H9 (cell line): ENCODE data around the gene BFSP1. TPM values are rescaled to one million over a fixed set of nuclear protein-coding genes. Genes with fewer than 3 reads are reported as not detected.

Experiments used
- DNase-seq: peaks from one replicate; pipeline ENCODE4 v3.0.0-alpha.2; 2017
- H2AFZ ChIP-seq: one replicate; pipeline ENCODE4 v1.6.1; 2013; ENCODE audit warnings: mild to moderate bottlenecking, low read length, control low read depth, moderate library complexity
- H2AK5ac ChIP-seq: 2 replicates; pipeline ENCODE4 v1.6.1; 2013; ENCODE audit warnings: low read length, control low read depth, mixed read lengths; ENCODE audit not compliant: insufficient read length
- H2BK120ac ChIP-seq: one replicate; pipeline ENCODE4 v1.6.1; 2013; ENCODE audit warnings: low read depth, mild to moderate bottlenecking, low read length, control low read depth, inconsistent platforms; ENCODE audit not compliant: poor library complexity, severe bottlenecking
- H2BK12ac ChIP-seq: 2 replicates; pipeline ENCODE4 v1.6.1; 2013; ENCODE audit warnings: low read length, control low read depth, mixed read lengths, low read depth; ENCODE audit not compliant: insufficient read length
- H2BK15ac ChIP-seq: 2 replicates; pipeline ENCODE4 v1.6.1; 2013; ENCODE audit warnings: low read depth, low read length, control low read depth
- H2BK20ac ChIP-seq: one replicate; pipeline ENCODE4 v1.6.1; 2013; ENCODE audit warnings: low read depth, mild to moderate bottlenecking, low read length, control low read depth, inconsistent platforms; ENCODE audit not compliant: poor library complexity, severe bottlenecking
- H2BK5ac ChIP-seq: 2 replicates; pipeline ENCODE4 v1.6.1; 2013; ENCODE audit warnings: low read length, control low read depth, mixed read lengths; ENCODE audit not compliant: insufficient read length
- H3K14ac ChIP-seq: 2 replicates; pipeline ENCODE4 v1.6.1; 2013; ENCODE audit warnings: low read length, control low read depth; ENCODE audit not compliant: insufficient read depth
- H3K18ac ChIP-seq: 2 replicates; pipeline ENCODE4 v1.6.1; 2013; ENCODE audit warnings: low read depth, mild to moderate bottlenecking, mixed read lengths, low read length, control low read depth; ENCODE audit not compliant: insufficient read length
- H3K23ac ChIP-seq: 2 replicates; pipeline ENCODE4 v1.6.1; 2013; ENCODE audit warnings: low read length, control low read depth, mixed read lengths, low read depth; ENCODE audit not compliant: insufficient read length
- H3K23me2 ChIP-seq: 2 replicates; pipeline ENCODE4 v1.6.1; 2013; ENCODE audit warnings: low read depth, mild to moderate bottlenecking, mixed read lengths, low read length, control low read depth; ENCODE audit not compliant: insufficient read length, poor library complexity, severe bottlenecking
- H3K27ac ChIP-seq: 2 replicates; pipeline ENCODE4 v1.5.1; 2013; ENCODE audit warnings: low read length, control low read depth, mixed read lengths, low read depth; ENCODE audit not compliant: insufficient read length
- H3K27me3 ChIP-seq: 2 replicates; pipeline ENCODE4 v1.6.1; 2013; ENCODE audit warnings: low read length, control low read depth, inconsistent platforms; ENCODE audit not compliant: insufficient read depth
- H3K4ac ChIP-seq: 2 replicates; pipeline ENCODE4 v1.6.1; 2013; ENCODE audit warnings: low read depth, mild to moderate bottlenecking, control low read depth, inconsistent platforms, low read length, moderate library complexity
- H3K4me1 ChIP-seq: 2 replicates; pipeline ENCODE4 v1.6.1; 2013; ENCODE audit warnings: low read length, control low read depth, inconsistent platforms; ENCODE audit not compliant: insufficient read depth
- H3K4me2 ChIP-seq: 2 replicates; pipeline ENCODE4 v1.6.1; 2013; ENCODE audit warnings: low read length, control low read depth, mixed read lengths; ENCODE audit not compliant: insufficient read length, insufficient read depth
- H3K56ac ChIP-seq: 2 replicates; pipeline ENCODE4 v1.6.1; 2013; ENCODE audit warnings: low read depth, mild to moderate bottlenecking, mixed read lengths, low read length, control low read depth; ENCODE audit not compliant: insufficient read length
- H3K79me1 ChIP-seq: 2 replicates; pipeline ENCODE4 v1.6.1; 2013; ENCODE audit warnings: low read depth, mild to moderate bottlenecking, moderate library complexity, low read length, control low read depth, inconsistent platforms; ENCODE audit not compliant: insufficient read depth, poor library complexity, severe bottlenecking
- H3K79me2 ChIP-seq: 2 replicates; pipeline ENCODE4 v1.6.1; 2013; ENCODE audit warnings: low read length, control low read depth, inconsistent platforms; ENCODE audit not compliant: insufficient read depth
- H3K9ac ChIP-seq: 2 replicates; pipeline ENCODE4 v1.6.1; 2013; ENCODE audit warnings: low read length, control low read depth, mixed read lengths; ENCODE audit not compliant: insufficient read length; ENCODE audit errors: extremely low read depth
- H3K9me3 ChIP-seq: one replicate; pipeline ENCODE4 v1.6.1; 2013; ENCODE audit warnings: low read depth, low read length, inconsistent platforms; ENCODE audit not compliant: control insufficient read depth
- H3T11ph ChIP-seq: one replicate; pipeline ENCODE4 v1.6.1; 2013; ENCODE audit warnings: mild to moderate bottlenecking, low read length, control low read depth, inconsistent platforms
- H4K20me1 ChIP-seq: one replicate; pipeline ENCODE4 v1.6.1; 2013; ENCODE audit not compliant: control insufficient read depth, insufficient read length, insufficient read depth
- H4K5ac ChIP-seq: 2 replicates; pipeline ENCODE4 v1.6.1; 2013; ENCODE audit warnings: low read depth, mild to moderate bottlenecking, mixed read lengths, low read length, control low read depth; ENCODE audit not compliant: insufficient read length
- H4K8ac ChIP-seq: replicated peaks from 2 replicates; pipeline ENCODE4 v1.6.1; 2013; ENCODE audit warnings: low read length, control low read depth, mixed read lengths, low read depth; ENCODE audit not compliant: insufficient read length
- H4K91ac ChIP-seq: 2 replicates; pipeline ENCODE4 v1.6.1; 2013; ENCODE audit warnings: low read depth, mild to moderate bottlenecking, moderate library complexity, mixed read lengths, low read length, control low read depth; ENCODE audit not compliant: insufficient read length
- H3K27ac Mint-ChIP-seq, 3 experiments: 2 replicates in 2 of 3; 3 replicates in 1 of 3; pipeline ENCODE4 v1.8.0; 2020 to 2021; ENCODE audit warnings: mixed read lengths in 3 of 3, mild to moderate bottlenecking in 1 of 3, moderate library complexity in 1 of 3
- H3K27me3 Mint-ChIP-seq: 2 replicates; pipeline ENCODE4 v1.8.0; 2021; ENCODE audit warnings: low read depth, mild to moderate bottlenecking, moderate library complexity, mixed read lengths
- H3K36me3 Mint-ChIP-seq, 3 experiments: 2 replicates in 2 of 3; 3 replicates in 1 of 3; pipeline ENCODE4 v1.8.0; 2020 to 2021; ENCODE audit warnings: low read depth in 3 of 3, mixed read lengths in 3 of 3; ENCODE audit not compliant: insufficient read depth in 1 of 3
- H3K4me1 Mint-ChIP-seq, 2 experiments: 2 replicates each; pipeline ENCODE4 v1.8.0; 2020; ENCODE audit warnings: mixed read lengths in 2 of 2
- H3K4me3 Mint-ChIP-seq, 2 experiments: 2 replicates in 1 of 2; 3 replicates in 1 of 2; pipeline ENCODE4 v1.8.0; 2020 to 2021; ENCODE audit warnings: mild to moderate bottlenecking in 2 of 2, mixed read lengths in 2 of 2, moderate library complexity in 1 of 2
- H3K9me3 Mint-ChIP-seq, 2 experiments: 2 replicates in 1 of 2; 3 replicates in 1 of 2; pipeline ENCODE4 v1.8.0; 2020; ENCODE audit warnings: mild to moderate bottlenecking in 2 of 2, mixed read lengths in 2 of 2, moderate library complexity in 1 of 2
- CTCF ChIP-seq: fragments of 200-600 bp; sonication (generic); conservative IDR thresholded peaks from 3 replicates; pipeline ENCODE4 v1.8.0; 2021; ENCODE audit warnings: antibody characterized with exemption, mild to moderate bottlenecking
- WGBS: extraction: QIAGEN DNeasy Blood & Tissue Kit; methylation state at CpG from one replicate; pipeline ENCODE4 v1.1.7; 2013; ENCODE audit warnings: missing lambda C conversion rate, low lambda C conversion rate, mixed read lengths; ENCODE audit not compliant: insufficient read length; ENCODE audit errors: extremely low coverage; 5-methylcytosine and 5-hydroxymethylcytosine counted together
- total RNA-seq: library from RNA; stranded (reverse); gene quantifications from 2 replicates; pipeline ENCODE4 v1.2.1, GENCODE V29; 2021

The BFSP1 gene
- total RNA-seq, 1 experiment from 2014 or later = 9.4 TPM

GRCh38 chr20:17510548-17510947 lies 20.6 kb downstream of the BFSP1 start:
- Mint-ChIP-seq H3K4me1 (peaks cover 2 to 3% of the 10 kb centered on the region in 2 experiments; a peak in 2 of 4 replicates), H3K27me3 (peaks cover 6% of the 10 kb centered on the region), H3K4me3 (no peak overlapping the region), H3K9me3 (no peaks in the 10 kb centered on the region), H3K36me3 (no peaks in the 10 kb centered on the region; a peak in 1 of 7 replicates), H3K27ac (no peak overlapping the region)
- Histone ChIP-seq H3K23ac (no peak overlapping the region), H3K18ac (no peak overlapping the region), H3K4ac (no peak overlapping the region), H3K4me1 (no peaks in the 10 kb centered on the region), H3K14ac (no peak overlapping the region), H4K8ac (no peak overlapping the region), H2AFZ (no peak overlapping the region), H4K20me1 (no peaks in the 10 kb centered on the region), H3T11ph (no peak overlapping the region), H3K9ac (no peak overlapping the region), H2BK15ac (no peak overlapping the region), H2BK20ac (no peak overlapping the region), H4K5ac (no peak overlapping the region), H2BK5ac (no peak overlapping the region), H3K4me2 (no peak overlapping the region), H2AK5ac (no peak overlapping the region), H3K79me1 (no peaks in the 10 kb centered on the region), H3K27me3 (no peaks in the 10 kb centered on the region; the same call in 1 of the 2 replicates), H2BK12ac (no peak overlapping the region), H3K27ac (no peak overlapping the region), H3K9me3 (no peaks in the 10 kb centered on the region), H3K56ac (no peak overlapping the region), H4K91ac (no peak overlapping the region), H2BK120ac (no peak overlapping the region), H3K79me2 (no peaks in the 10 kb centered on the region), H3K23me2 (no peaks in the 10 kb centered on the region)
- no peak for TF ChIP-seq CTCF
- whole genome bisulfite sequencing = no CpG with 5 or more reads among the region's 4 CpGs
- no peak for DNase-seq
